Medulla oblongata (tissue), 1 donor: Measurements from ENCODE around the gene FEZ2.
"Not testable (repeated sequence)": the region's sequence is repeated elsewhere in the genome, so short reads cannot be mapped to it uniquely, and the experiment has no call there.

Source experiments
- DNase-seq: peaks from one replicate; pipeline ENCODE4 v3.0.0-alpha.2; 2015; ENCODE audit errors: extremely low spot score

Gene FEZ2, protein sequence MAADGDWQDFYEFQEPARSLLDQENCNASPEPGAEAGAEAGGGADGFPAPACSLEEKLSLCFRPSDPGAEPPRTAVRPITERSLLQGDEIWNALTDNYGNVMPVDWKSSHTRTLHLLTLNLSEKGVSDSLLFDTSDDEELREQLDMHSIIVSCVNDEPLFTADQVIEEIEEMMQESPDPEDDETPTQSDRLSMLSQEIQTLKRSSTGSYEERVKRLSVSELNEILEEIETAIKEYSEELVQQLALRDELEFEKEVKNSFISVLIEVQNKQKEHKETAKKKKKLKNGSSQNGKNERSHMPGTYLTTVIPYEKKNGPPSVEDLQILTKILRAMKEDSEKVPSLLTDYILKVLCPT

DNA sequence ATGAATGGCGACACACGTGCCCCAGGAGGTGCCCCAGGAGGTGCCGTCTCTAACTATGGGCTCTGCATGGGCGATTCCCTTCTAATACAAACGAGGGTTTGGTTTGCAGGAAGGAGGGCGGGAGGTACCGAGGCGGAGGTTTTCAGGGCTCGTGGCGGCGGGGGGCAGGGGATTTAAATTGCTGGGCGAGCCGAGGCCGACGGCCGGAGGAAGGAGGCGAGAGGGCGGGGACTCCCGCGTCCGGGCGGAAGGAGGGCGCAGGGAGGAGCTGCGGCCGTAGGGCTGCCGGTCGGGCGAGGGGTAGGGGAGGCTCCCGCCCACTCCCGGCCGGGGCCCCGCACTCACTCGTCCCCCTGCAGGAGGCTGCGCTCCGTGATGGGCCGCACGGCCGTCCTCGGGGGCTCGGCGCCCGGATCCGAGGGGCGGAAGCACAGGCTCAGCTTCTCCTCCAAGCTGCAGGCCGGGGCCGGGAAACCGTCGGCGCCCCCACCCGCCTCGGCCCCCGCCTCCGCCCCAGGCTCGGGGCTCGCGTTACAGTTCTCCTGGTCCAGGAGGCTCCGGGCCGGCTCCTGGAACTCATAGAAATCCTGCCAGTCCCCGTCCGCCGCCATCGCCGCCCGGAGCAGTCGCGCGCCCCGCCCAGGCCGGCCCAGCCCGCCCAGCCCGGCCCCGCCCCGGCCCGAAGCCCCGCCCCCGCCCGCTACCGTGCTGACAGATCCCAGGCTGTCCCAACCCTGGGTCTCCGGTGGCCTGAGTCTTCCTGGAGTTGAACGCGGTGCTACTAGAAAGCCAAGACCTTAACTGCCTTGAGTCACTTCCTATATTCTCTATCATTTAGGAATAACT is at the start of gene FEZ2:
Gene FEZ2 (minus strand): TSS at position 637 of the 846 bp plus-strand sequence. CDS start 26 bp downstream, at position 611.
- DNase-seq: peak; percentile 70

DNA sequence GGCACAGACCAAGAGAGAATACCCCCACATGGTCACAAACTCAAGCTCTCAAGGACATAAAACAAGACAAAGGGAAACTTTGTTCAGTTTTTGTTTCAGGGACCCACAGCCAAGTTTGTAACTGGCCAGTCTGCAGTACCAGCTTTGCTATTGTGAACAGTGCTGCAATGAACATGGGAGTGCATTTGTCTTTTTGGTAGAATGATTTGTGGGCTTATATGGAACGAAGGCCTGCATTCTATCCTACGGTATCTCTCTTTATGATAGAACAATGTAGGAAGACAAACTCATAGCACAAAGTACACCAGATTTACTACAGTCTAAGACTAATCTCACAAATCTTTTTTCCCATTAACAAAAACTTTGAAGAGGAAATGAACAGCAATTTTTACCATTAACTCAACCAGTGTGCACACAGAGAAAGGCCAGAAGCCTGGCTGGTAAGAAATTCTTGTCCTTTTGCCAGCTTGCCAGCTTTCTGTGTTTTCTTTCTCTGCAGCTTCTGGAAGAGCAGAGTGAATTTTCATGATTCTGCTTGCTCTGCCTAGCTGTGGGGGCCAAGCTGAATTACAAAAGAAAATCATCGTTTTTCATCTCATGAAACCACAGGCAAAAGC is 37.1 kb upstream of the FEZ2 start:
- peak; percentile 29 for DNase-seq

DNA sequence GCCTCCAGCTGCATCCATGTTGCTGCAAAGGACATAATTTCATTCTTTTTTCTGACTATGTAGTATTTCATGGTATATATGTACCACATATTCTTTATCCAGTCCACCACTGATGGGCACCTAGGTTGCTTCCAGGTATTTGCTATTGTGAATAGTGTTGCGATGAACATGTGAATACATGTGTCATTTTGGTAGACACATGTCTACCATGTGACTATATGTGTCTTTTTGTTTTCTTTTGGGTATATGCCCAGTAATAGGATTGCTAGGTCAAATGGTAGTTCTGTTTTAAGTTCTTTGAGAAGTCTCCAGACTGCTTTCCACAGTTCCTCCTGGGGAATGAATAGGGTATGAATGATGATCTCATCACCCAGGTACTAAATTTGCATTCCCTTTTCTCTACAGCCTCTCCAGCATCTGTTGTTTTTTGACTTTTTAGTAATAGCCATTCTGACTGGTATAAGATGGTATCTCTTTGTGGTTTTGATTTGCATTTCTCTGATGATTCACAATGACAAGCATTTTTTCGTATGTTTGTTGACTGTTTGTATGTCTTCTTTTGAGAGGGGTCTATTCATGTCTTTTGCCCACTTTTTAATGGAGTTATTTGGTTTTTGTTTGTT is 35.6 kb upstream of the FEZ2 start:
- no peak for DNase-seq

DNA sequence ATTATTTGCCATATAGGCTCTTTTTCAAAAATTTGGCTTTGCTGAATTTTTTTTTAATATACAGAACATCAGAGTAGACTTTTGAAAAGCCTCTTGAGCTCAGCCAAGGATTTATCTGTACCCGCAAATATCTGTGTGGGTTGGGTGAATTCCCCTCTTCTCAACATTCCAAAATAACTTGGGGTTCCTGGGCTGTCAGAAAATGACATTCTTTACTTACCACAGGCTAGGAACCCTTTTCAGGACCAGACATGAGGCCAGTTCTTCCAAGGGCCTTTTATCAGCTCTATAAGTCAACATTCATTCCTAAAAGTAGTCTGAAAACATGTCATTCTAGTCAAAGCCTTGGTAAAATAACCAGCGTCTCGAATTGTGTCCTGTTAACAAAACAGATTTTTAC is 28.8 kb upstream of the FEZ2 start:
- DNase-seq: no peak

DNA sequence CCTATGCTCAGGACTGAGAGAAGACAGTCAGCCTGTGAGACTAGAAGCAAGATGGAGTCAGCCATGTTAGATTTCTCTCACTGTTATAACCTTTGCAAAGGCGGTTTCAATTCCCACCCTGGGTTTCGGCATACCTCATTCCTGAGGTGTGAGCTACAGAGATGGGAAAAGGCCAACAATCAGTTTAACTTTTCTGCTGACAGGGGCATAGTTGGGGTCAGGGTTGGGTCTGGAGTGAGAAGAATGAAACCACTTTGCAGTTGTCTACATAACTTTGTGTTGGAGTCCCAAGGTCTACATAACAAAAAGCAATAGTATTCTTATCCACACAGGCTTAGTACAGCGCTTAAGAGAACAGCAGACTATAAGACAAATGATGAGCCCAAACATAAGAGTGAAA is 28.1 kb upstream of the FEZ2 start:
- DNase-seq: no peak

DNA sequence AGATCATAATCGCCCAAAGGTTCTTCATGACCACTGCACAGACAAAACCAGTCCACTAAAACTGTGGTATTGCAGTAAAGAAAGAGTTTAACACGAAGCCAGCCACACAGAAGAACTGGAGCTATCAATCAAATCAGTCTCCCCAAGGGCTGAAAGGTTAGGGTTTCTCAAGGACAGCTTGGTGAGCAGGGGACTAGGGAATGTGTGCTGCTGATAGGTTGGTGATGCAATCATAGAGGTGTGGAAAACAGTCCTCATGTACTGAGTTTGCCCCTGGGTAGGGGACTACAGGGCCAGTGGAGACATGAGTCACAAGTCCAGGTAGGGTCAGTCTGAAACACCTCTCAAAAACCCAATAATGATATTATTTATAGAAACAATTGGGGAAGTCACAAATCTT is 27.3 kb upstream of the FEZ2 start:
- DNase-seq: no peak

DNA sequence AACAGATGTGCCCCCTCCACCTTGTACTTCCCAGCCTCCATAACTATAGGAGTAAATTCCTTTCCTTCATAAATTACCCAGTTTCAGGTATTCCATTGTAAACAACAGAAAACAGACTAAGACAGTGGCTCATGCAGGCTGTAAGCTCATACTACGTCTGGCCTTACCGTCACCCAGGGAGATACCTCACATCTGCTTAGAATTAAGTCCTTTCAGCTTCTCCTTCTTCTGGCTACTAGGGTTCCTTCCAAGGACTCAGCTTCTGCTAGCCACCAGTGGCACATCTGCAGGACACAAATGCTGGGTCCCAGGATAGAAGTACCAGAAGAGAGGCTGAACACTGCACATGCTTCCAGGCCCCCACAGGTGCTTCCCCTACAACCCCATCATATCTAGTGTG is 22.4 kb upstream of the FEZ2 start:
- no peak for DNase-seq

DNA sequence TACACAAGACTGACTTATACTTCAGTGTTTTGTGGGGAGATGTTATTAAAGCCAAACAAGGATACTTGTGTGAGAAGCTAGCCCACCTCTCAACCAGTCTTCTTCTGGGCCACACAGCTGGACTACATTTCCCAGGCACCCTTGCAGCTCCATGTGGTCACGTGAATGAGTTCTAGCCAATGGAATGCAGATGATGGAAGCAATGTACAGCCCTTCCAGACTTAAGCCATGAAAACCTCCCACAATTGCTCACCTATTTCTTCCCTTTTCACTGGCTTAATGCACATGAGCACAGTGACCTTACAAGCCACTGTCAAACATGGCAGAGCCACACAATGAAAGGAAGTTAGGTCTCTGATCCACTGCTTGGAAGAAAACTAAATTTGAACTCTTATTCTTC is 20.4 kb upstream of the FEZ2 start:
- DNase-seq: peak; percentile 18

DNA sequence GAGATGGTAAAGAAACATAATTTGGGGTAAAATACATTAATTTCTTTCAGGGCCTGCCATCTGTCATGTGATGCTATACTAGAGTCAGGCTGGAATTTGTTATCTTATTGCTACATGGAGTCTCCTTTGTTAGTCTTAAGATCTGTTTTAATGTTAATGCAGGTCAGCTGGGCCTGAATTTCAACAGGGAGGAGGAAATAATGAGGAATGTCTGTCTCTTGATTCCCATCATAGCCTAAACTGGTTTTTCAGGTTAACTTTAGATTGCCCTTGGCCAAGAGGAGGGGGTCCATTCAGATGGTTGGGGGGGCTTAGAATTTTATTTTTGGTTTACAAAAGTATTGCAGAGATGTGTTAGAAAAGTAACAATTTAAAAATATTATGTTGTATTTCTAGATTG is 19.0 kb upstream of the FEZ2 start:
- DNase-seq: no peak

DNA sequence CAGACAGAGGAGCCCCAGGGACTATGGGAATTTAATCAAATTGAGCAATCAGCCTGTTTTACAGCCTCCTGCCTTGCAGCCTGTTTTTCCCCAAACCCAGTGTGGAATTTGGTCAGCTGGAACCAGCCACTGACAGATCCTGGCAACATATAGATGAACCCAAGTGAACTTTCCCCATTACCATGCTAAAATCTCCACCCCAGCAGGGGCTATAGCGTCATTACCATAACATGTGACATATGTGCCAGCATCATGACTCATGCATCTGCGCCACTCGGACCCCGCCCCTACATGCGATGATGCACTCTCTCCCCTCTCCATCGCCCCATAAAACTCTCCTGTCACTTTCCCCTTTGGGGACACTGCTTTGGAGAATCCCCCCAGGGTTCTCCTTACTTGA is 17.3 kb upstream of the FEZ2 start:
- DNase-seq: no peak

DNA sequence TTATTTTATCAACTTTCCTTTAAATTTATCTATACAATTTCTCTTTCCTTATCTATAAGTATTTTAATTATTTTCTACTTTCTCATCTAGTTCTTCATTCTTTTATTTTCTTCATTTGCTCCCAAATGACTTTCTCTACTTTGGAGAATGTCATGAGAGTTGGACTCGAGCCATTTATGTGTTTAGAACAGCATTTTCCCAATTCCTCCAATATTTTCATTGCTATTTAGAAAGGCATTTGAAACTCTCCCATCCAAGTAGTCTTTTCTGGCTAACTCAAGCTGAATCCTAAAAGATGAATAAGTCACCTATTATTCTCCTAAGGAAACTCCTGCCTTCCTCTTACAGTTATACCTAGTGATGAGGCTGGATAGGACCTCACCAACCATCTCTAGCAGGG is 15.8 kb upstream of the FEZ2 start:
- DNase-seq: no peak

DNA sequence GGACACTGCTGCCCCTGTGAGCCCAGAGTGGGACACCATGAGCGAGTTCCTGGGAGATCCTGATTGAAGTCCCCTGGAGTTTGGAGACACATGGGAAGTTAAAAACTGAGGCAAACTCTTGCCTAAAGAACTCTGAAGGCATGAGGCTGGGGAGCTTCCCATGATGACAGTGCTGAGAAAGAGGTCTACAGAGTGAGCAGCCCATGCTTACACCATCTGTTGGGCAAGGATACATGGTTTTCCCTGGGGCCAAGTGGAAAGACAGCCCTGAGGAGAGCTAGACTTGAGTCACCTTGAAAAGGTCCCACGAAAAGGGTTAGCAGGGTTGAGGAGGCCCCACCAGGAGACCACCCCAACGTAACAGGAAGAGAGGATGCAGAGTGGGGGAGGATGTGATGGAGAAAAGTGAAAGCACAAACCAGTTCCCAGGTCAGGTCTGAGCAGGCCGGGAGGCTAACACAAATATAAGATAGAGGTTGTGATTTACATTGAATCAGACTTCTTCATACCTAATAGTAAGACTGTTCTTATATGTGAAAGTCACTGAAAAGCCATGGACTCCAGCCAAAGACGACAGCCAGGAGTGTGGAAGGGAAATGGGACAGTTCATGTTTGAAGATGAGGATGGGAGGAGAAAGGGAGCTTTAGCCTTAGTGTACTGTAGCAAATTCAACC is 13.5 kb upstream of the FEZ2 start:
- DNase-seq: no peak

DNA sequence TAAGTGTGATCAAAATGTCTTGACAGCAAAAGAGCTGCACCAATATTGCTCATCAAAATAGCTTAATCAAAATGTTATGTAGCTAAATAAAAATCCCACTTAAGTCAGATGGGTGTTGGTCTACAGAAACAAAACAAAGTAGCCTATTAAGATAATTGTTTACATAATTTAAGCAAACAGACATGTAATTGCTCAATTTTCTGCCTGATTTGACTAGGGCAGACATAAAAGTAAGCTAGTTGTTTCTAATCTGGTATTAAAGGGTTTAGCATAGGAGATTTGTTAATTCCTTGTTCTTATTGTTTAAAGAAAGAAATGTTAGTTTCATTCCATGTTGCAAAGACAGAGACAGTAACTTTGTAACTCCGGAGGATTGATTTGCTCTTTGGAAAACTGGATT is 11.5 kb upstream of the FEZ2 start:
- no peak for DNase-seq

DNA sequence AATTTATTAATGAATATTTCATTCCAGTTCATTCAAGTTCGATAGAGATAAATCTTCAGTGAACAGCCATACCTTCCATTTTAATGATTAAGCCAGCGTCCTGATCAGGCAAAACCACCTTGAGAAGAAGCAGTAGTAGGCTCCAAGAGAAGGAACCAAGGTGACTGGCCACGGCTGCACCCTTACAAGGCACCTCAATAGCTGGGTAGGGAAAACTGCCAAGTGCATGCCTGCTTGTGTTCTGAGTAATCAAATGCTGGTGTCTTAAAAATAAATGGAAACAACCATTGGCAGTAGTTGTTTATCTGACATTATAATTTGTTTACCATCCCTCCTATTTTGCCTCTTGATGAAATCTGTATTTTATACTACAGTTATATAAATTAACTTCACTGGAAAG is 10.0 kb upstream of the FEZ2 start:
- DNase-seq: no peak

DNA sequence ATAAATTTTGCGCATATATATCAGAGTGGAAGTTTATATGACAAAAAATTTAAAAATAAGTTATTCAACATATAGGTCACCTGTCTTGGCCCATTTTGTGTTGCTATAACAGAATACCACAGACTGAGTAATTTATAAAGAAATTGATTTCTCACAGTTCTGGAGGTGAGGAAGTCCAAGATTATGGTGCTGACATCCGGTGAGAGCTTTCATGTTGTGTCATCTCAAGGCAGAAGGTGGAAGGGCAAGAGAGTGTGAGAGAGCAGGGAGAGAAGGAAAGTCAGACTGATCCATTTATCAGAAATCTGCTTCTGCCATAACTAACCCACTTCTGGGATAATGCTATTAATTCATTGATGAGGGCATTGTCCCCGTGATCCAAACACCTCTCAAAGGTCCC is 9.0 kb upstream of the FEZ2 start:
- no peak for DNase-seq

DNA sequence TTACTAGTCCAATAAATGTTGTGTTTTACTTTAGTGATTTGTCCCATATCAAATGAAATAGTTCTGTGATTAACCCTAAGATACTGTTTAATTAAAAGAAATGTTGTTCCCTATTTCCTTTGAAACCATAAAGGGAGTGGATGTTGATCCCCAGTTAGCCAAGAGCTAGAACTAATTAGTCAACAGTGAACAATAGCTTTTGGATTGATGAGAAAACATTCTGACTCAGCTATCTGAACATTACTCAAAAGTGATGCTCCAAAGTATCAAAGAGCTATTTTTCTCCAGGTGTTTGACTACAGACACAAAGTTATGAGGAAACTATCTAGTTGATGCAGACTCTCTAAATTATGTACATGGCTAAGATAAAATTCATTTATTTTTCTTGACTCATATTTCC is 7.3 kb upstream of the FEZ2 start:
- DNase-seq: no peak

DNA sequence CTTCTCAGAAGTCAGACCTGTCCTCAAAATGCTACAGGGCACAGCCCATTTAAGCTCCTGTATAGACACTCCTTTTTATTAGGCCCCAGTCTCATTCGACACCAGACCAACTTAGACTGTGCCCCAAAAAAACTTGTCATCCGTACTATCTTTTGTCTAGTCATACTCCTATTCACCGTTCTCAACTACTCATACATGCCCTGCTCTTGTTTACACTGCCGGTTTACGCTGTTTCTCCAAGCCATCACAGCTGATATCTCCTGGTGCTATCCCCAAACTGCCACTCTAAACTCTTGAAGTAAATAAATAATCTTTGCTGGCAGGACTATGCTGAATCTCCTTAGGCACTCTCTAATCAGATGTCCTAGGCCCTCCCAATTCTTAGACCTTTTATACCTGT is 5.7 kb upstream of the FEZ2 start:
- not testable (repeated sequence) for DNase-seq

DNA sequence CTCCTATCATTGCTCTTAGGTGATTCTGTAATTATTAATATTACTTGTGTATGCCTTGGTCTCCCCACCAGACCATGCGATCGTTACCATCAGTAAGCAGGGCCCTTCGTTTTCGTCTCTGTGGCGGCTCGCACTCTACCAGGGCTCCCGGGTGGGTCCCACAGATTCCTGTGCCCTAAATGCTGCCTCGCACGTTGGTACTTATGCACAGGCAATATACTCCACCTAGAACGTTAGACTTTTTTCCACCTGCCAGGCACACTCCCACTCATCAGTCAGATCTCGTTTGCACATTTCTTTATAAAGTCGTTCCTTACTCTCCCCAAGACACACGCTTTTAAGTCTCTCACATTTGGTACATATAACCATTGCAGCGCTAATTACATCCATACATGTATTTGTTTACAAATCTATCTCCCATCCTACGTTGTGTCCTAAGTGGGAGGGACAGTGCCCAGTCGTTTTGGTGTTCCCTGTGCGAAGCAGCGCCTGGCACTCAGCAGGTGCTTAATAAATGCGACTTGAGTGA is 901 bp downstream of the FEZ2 start:
- no peak for DNase-seq

DNA sequence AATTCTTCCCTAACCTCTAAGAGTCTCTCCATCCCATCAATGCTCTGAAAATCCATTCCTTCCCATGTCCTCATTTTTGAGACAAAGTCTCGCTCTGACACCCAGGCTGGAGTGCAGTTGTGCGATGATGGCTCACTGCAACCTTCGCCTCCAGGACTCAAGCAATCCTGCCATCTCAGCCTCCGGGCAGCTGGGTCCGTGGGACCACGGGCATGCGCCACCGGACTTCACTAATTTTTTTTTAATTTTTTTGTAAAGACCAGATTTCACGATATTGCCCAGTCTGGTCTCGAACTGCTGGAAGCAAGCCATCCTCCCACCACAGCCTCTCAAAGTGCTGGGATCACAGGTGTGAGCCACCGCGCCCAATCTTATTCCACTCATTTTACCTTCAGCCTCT is 1.6 kb downstream of the FEZ2 start:
- DNase-seq: no peak

DNA sequence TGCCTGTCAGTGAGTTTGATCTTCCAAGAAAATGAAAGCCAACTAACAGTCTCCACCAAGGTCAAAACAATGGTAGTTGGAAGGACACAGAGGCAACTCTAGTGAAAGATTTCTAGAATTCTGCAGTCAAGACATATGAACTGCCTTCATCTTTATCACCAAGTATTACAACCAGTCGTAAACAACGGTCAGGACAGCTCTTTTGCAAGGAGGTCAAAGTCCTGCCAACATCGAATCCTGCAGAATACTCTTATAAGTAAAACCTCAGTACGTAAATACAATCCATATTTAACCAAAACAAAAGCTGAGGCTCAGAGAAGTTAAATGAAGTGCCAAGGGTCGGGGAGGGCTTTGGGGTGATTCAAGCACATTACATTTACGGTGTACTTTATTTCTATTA is 3.1 kb downstream of the FEZ2 start:
- DNase-seq: no peak

DNA sequence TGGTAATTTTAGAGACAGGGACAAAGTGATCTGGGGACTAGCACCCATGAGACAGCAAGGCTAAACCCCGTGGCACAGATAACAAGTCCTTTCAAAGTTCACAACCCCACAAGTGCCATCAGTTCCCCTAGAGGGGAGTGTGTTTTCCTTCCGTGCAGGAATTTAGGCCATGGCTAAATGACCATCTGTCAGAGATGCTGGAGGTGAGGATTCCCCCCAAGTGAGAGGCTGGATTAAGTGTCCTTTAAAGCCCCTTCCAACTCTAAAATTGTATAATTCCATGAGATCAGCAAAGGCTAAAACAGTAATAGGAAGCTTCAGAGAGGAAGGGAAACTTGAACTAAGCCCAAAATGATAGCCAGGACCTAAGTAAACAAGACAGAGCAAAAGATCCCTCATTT is 8.7 kb downstream of the FEZ2 start:
- peak; percentile 77 for DNase-seq

DNA sequence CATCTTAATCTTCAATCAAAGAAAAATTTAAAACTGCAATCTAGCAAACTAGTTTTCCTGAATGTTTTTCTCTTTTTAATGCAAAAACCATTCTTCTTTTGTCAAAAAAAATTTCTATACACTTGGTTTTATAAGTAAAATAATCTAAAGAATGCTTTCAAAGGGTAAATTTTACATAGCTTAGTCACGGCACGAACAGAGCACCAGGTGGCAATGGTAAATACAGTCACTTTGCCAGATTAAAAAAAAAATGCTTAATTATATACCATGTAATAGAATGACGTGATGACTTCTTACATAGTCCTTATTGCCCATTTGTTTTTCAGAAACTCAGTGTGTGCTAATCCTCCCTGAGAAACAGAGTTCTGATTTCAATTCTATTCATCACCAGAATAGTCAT is 10.4 kb downstream of the FEZ2 start:
- DNase-seq: no peak
